ENCODE data around the gene CYP4F12. TPM values are rescaled to one million over a fixed set of nuclear protein-coding genes. Genes with fewer than 3 reads are reported as not detected.

Gene CYP4F12
- total RNA-seq = 7.5 TPM
- long read RNA-seq, transcript CYP4F12-215 (13 exons, 2,044 nt) = major isoform, 8 of 23 reads
- long read RNA-seq, partial matches to known transcripts = 1 of 23 reads
- long read RNA-seq, other reads (novel, unspliced or antisense) = 14 of 23 reads

DNA sequence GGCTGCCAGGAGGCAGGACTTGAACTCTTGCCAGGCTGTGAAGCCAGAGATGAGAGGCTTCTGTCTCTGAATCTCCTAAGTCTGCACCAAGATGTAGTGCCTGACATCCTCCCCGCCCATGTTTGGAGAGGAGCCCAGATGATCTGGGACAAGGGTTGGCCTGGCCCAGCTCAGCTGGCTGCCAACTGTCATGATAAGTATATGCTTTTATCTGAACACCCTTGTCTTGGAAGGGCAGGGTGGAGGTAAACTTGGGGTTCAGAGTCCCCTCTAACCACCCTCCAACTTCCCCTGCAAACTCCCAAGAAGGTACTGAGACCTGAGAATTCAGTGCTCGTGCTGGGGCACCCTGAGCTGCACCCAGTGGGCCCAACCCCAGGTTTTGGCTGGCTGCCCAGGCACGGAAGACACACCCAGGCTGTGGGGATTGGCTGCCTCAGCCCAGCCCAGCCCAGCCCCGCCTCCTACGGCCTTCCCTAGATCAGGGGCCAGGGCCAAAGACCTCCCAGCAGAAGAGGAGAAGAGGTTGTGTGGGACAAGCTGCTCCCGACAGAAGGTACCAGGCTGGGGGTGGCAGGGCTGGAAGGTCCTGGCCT lies at the start of gene CYP4F12:
Gene CYP4F12 (plus strand): TSS at position 508 of the 596 bp plus-strand sequence. CDS start 443 bp downstream, outside the sequence.
- peak; percentile 94 for DNase-seq (ENCODE audit: low spot score)

DNA sequence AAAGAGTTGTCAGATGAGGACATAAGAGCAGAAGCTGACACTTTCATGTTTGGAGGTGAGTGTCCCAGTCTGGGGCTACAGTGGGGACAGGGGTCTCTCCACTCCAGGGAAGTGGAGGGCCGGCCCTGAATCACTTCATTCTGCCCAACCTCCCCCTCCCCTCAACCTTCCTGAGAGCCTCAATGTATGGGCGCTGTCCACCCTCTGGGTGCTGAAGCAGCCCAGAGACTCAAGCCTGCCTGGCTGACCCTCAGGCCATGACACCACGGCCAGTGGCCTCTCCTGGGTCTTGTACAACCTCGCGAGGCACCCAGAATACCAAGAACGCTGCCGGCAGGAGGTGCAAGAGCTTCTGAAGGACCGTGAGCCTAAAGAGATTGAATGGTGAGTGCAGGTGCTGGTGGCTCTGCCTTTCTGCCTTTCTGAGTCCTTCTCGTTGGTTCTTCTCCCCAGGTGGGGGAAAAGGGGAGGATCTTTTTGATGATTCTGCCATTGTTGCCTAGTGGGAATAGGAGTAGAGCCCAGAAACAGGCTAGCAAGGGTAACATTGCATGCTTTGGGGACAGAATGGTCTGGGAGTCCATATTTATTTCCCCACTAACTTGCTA lies 49.1 kb upstream of the CYP4F12 start:
- no peak for DNase-seq (ENCODE audit: low spot score)

DNA sequence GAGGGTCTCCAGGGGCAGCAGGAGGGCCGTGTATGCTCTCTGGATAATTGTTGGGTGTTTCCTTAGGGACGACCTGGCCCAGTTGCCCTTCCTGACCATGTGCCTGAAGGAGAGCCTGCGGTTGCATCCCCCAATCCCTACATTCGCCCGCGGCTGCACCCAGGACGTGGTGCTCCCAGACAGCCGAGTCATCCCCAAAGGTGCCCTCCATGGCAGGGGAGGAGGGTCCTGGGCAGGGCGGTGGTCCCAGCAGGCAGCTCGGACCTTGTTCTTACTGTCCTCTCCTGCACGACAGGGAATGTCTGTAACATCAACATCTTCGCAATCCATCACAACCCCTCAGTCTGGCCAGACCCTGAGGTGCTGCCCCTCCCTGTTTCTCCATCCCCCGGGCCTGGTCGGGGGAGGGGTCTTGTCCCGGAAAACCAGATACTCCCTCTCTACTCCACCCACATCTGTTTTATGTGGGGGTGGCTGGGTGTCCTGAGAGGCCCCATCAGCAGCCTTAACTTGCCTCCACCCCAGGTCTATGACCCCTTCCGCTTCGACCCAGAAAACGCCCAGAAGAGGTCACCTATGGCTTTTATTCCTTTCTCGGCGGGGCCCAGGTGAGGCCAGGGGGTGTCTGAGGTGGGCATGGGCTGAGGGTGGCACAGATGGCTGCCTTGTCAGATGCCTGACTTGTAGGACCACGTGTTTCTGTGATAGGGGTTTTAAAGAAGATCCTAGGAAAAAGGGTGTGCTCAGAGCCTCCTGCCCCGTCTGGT lies 44.5 kb upstream of the CYP4F12 start:
- DNase-seq (ENCODE audit: low spot score) = no peak

DNA sequence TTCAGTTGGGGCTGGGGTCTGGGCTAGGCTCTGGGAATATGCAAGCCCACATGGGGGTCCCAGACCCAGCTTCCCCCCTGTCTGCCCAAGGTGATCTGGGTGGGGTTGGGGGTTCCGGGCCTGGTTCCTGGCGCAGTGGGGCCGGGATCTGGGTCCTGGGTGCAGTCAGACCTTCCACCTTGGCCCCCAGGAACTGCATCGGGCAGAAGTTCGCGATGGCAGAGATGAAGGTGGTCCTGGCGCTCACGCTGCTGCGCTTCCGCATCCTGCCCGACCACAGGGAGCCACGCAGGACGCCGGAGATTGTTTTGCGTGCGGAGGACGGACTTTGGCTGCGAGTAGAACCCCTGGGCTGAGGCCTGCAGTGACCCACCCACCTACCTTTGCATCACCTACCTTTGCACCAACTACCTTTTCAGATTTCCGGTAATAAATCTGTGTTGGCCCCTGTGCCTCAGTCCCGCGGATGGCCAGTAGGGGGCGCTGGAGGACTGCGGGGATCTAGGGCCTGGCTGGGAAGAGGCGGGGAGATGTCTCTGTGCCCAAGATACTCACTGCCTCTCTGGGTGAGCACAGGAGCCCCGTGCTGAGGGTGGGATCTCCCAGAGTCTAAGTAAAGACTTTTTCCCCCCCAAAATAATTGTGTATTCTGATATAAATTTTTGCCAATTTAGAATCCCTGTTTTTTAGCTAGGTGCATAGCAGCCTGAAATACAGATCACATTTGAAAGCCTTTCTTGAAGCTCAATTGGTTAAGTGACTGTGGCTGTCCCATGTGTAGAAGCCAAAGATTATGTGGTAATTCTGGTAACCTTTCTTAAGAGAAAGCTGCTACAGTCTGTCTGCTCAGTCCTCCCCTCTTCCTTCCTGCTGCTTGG lies 43.6 kb upstream of the CYP4F12 start:
- peak; percentile 94 for DNase-seq (ENCODE audit: low spot score)

DNA sequence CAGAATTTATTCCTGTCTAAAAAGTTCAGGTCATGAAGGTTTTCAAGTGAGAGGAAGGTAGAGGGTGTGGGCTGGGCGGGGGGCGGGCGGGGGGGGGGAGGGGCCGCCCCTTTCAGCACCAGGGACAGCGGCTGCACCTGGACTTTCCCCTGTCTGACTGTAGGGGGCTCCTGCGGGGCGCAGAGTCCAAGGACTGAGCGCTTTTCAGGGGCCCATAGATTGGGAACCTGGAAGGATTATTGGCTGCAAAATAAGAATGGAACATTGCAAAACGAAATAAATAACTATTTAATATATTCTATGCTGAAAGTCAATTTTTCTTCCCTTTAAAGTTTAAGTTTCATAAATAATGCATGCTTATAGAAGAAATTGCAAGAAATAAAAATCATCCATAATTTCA lies 41.1 kb upstream of the CYP4F12 start:
- DNase-seq (ENCODE audit: low spot score) = no peak

DNA sequence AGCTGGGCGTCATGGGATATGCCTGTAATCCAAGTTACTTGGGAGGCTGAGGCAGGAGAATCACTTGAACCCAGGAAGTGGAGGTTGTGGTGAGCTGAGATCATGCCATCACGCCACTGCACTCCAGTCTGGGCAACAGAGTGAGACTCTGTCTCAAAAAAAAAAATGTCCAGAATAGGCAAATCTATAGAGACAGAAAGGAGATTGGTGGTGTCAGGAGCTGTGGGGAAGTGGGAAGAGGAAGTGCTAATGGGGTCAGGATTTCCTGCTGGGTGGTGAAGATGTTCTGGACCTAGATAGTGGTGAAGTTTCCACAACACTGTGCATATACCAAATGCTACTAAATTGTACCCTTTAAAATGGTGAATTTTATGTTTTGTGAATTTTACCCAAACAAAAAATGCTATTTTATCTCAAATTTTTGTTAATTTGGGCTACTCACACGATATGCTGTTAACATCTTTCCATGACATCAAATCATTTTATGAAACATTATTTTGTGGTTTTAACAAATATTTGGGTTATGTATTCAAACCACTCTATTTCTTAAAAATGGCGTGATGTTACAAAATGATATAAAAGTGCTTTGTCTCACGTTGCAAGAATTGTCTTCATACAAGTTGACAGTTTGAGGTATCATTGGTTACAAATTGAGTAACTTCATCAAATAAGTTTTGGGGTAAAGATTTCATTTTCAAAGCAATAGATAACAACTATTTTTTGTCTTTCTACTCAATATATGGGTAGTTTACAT lies 39.6 kb upstream of the CYP4F12 start:
- no peak for DNase-seq (ENCODE audit: low spot score)

DNA sequence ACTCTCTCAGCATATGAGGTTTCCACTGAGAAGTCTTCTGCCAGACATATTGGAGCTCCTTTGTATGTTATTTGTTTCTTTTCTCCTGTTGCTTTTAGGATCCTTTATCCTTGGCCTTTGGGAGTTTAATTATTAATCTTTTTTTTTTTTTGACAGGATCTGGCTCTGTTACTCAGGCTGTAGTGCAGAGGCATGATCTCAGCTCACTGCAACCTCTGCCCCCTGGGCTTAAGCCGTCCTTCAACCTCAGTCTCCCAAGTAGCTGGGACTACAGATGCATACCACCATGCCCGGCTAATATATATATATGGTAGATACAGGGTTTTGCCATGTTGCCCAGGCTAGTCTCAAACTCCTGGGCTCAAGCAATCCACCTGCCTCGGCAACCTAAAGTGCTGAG lies 38.8 kb upstream of the CYP4F12 start:
- DNase-seq (ENCODE audit: low spot score) = no peak

DNA sequence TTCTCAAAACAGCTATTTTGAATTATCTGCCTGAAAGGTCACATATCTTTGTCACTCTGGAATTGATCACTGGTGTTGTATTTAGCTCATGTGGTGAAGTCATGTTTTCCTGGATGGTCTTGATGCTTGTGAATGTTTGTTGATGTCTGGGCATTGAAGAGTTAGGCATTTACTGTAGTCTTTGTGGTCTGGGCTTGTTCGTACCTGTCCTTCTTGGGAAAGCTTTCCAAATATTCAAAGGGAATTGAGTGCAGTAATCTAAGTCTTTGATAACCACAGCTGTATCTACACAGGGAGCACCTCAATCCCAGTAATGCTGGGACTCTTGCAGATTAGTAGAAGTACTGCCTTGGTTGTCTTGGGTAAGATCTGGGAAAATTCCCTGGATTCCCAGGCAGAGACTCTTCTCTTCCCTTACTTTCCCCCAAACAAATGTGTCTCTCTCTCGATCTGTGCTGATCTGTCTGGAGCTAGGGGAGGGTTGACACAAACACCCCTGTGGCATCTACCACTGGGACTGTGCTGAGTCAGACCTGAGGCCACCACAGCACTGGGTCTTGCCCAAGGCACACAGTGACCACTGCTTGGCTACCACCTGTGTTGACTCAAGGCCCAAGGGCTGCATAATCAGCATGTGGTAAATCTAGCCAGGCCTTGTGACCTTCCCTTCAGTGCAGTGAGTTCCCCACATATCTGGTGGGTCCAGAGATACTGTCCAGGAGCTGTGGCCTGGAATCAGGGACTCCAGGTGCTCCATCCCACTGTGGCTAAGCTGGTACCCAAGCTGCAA lies 37.7 kb upstream of the CYP4F12 start:
- no peak for DNase-seq (ENCODE audit: low spot score)

- no peak for DNase-seq (ENCODE audit: low spot score)
These were observed 36.9 kb upstream of the CYP4F12 start for GRCh38 chr19:15636026-15636425.

GRCh38 chr19:15639596-15639995 lies 33.3 kb upstream of the CYP4F12 start:
- no peak for DNase-seq (ENCODE audit: low spot score)

DNA sequence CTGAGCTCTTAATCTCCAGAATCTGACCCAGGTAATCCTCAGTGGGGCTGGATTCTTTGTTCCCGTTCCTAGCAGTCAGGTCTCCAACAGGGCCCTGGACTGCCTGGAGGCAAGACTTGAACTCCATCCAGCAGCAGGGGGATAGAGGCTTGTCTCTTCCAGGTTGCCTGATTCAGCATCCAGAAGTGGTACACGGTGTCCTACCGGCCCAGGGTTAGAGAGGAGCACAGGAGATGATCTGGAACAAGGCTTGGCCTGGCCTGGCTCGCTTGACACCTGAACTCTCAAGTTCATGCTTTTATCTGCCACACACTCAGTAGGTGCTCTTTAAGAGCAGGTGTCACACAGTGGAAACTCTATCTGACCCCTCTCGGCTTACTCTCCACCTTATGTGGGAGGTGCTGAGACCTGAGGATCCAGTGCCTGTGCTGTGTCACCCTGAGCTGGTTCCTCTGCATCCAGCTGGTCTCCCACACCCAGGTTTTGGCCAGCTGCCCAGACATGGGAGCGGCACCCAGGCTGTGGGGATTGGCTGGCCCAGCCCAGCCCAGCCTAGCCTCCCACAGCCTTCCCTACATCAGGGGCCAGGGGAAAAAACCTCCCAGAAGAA lies 32.5 kb upstream of the CYP4F12 start, which contains the start of gene CYP4F3:
Gene CYP4F3 (plus strand): TSS at position 604 of the 610 bp plus-strand sequence. CDS start 519 bp downstream, outside the sequence.
- DNase-seq (ENCODE audit: low spot score) = no peak

GRCh38 chr19:15640904-15641597 lies 31.8 kb upstream of the CYP4F12 start:
- DNase-seq (ENCODE audit: low spot score) = no peak

GRCh38 chr19:15641901-15642491 lies 30.9 kb upstream of the CYP4F12 start:
- no peak for DNase-seq (ENCODE audit: low spot score)

DNA sequence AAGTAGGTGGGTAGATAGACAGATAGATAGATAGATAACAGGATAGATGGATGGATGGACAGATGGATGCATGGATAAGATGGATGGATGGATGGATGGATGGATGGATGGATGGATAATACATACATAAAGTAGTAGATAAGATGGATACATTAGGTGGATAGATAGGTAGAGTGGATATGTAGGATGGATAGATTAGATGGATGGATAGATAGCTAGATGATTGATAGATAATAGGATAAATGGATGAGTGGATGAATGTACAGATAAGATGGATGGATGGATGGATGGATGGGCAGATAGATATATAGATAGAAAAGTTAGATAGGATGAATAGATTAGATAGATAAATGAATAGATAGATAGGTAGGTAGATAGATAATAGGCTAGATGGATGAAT lies 30.1 kb upstream of the CYP4F12 start:
- no peak for DNase-seq (ENCODE audit: low spot score)

GRCh38 chr19:15643387-15643786 lies 29.5 kb upstream of the CYP4F12 start:
- no peak for DNase-seq (ENCODE audit: low spot score)

- DNase-seq (ENCODE audit: low spot score) = no peak
These were observed 28.7 kb upstream of the CYP4F12 start for GRCh38 chr19:15644066-15644741.

- no peak for DNase-seq (ENCODE audit: low spot score)
These were observed 28.1 kb upstream of the CYP4F12 start for GRCh38 chr19:15644816-15645215.

- DNase-seq (ENCODE audit: low spot score) = no peak
These were observed 23.4 kb upstream of the CYP4F12 start for GRCh38 chr19:15649526-15649925.

All from mesenteric fat pad (tissue), 1 donor.